ENCODE results near the gene PRPF6.
A peak's percentile ranks its signal among the peaks of the same experiment; 100 is the strongest.
"Not testable (repeated sequence)": the region's sequence is repeated elsewhere in the genome, so short reads cannot be mapped to it uniquely, and the experiment has no call there.

The PRPF6 gene

GRCh38 chr20:63946986-63947637 lies 33.8 kb upstream of the PRPF6 start:
- DNase-seq: no peak

GRCh38 chr20:63947638-63948456 lies 33.1 kb upstream of the PRPF6 start:
- no peak for DNase-seq

- DNase-seq: no peak
These were observed 30.1 kb upstream of the PRPF6 start for GRCh38 chr20:63950701-63951397.

- no peak for DNase-seq
These were observed 29.3 kb upstream of the PRPF6 start for GRCh38 chr20:63951398-63952209.

- DNase-seq: no peak
These were observed 28.8 kb upstream of the PRPF6 start for GRCh38 chr20:63952210-63952535.

- no peak for DNase-seq
These were observed 28.2 kb upstream of the PRPF6 start for GRCh38 chr20:63952769-63953168.

GRCh38 chr20:63953764-63954429 lies 27.0 kb upstream of the PRPF6 start:
- no peak for DNase-seq

GRCh38 chr20:63955281-63955826 lies 25.6 kb upstream of the PRPF6 start:
- no peak for DNase-seq

- peak; percentile 69 for DNase-seq
These were observed 24.9 kb upstream of the PRPF6 start, which contains the start of gene UCKL1 for GRCh38 chr20:63955827-63956663. Gene UCKL1, minus strand, starts transcription at chr20:63956416. Its CDS starts 44 bp downstream, at chr20:63956372.

GRCh38 chr20:63956664-63957003 lies 24.3 kb upstream of the PRPF6 start:
- DNase-seq: no peak

- DNase-seq: peak; percentile 82
These were observed 23.8 kb upstream of the PRPF6 start for GRCh38 chr20:63957004-63957689.

GRCh38 chr20:63957690-63958441 lies 23.1 kb upstream of the PRPF6 start:
- peak; percentile 82 for DNase-seq

GRCh38 chr20:63958471-63958870 lies 22.5 kb upstream of the PRPF6 start:
- DNase-seq: no peak

- no peak for DNase-seq
These were observed 21.8 kb upstream of the PRPF6 start for GRCh38 chr20:63958964-63959698.

- DNase-seq: no peak
These were observed 21.2 kb upstream of the PRPF6 start for GRCh38 chr20:63959699-63960075.

GRCh38 chr20:63960654-63961621 lies 20.0 kb upstream of the PRPF6 start:
- DNase-seq: not testable (repeated sequence)

GRCh38 chr20:63961664-63962425 lies 19.1 kb upstream of the PRPF6 start:
- DNase-seq: no peak
